ENCODE results near the gene FAF1. TPM values are rescaled to one million over a fixed set of nuclear protein-coding genes. Genes with fewer than 3 reads are reported as not detected.
"Not testable (repeated sequence)": the region's sequence is repeated elsewhere in the genome, so short reads cannot be mapped to it uniquely, and the experiment has no call there.

The FAF1 gene
- total RNA-seq, 1 donor from 2014 or later = 21.2 TPM

DNA sequence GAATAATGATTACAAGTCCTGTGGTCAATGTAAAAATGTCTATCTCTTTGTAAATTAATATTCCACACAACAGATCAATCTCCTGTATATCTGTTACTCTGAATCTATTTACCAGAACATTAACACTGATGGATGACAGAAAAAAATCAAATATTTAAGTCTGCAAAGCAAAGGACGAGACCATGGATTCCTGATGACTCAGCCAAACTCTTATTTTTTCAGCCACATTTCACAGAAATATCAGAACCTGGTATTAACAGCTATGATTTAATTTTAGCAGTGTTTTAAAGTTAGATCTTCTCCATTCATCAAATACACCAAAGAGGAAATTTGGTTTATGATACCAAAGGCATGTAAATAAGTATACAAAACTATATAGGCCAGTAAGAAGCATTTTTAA, 46.1 kb downstream of the FAF1 start:
- DNase-seq (ENCODE audit: low read depth in 2 of 2) = no peak

DNA sequence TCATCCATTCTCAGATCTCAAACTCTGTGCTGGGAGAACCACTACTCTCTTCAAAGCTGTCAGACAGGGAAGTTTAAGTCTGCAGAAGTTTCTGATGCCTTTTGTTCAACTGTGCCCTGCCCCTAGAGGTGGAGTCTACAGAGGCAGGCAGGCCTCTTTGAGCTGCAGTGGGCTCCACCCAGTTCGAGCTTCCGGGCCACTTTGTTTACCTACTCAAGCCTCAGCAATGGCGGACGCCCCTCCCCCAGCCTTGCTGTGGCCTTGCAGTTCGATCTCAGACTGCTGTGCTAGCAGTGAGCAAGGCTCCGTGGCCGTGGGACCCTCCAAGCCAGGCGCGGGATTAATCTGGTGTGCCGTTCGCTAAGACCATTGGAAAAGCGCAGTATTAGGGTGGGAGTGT, 49.7 kb downstream of the FAF1 start:
- not testable (repeated sequence) for DNase-seq (ENCODE audit: low read depth in 2 of 2)

DNA sequence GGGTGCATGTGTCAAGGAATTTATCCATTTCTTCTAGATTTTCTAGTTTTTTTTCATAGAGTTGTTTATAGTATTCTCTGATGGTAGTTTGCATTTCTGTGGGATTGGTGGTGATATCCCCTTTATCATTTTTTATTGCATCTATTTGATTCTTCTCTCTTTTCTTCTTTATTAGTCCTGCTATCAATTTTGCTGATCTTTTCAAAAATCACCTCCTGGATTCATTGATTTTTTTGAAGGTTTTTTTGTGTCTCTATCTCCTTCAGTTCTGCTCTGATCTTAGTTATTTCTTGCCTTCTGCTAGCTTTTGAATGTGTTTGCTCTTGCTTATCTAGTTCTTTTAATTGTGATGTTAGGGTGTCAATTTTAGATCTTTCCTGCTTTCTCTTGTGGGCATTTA, 52.5 kb downstream of the FAF1 start:
- DNase-seq (ENCODE audit: low read depth in 2 of 2) = not testable (repeated sequence)

DNA sequence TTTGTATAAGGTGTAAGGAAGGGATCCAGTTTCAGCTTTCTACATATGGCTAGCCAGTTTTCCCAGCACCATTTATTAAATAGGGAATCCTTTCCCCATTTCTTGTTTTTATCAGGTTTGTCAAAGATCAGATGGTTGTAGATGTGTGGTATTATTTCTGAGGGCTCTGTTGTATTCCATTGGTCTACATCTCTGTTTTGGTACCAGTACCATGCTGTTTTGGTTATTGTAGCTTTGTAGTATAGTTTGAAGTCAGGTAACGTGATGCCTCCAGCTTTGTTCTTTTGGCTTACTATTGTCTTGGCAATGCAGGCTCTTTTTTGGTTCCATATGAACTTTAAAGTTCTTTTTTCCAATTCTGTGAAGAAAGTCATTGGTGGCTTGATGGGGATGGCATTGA, 54.0 kb downstream of the FAF1 start:
- DNase-seq (ENCODE audit: low read depth in 2 of 2) = not testable (repeated sequence)

DNA sequence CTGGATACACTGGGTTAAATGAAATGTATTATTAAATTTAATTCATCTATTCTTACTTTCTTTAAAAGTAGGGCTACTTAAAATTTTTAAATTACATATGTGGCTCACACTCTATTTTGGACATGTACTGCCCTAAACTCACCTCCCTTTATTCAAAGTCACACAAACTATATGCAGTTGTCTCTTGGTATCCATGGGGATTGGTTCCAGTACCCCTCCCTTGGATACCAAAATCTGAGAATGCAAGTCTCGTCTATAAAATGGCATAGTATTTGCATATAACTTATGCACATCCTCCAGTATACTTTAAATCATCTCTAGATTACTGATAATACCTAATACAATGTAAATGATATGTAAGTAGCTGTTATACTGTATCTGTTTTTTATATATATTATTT, 57.6 kb downstream of the FAF1 start:
- DNase-seq (ENCODE audit: low read depth in 2 of 2) = no peak

DNA sequence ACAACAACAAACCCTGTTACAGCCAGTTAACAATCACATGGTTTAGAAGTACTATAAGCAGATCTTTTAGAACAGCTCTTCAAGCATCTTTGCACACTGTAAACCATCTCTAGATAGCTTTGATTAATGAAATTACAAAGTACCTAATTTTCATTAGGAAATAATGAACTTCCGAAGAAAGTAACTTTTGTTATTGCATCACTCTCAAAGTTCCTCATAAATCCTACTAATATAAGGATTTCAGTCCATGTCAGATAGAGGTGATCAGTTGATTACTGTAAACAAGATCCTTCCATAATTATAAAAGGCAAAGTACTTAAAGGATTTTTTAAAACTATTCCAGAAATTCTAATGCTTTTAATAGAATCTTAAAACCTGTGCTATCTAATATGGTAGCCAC, 58.2 kb downstream of the FAF1 start:
- no peak for DNase-seq (ENCODE audit: low read depth in 2 of 2)

DNA sequence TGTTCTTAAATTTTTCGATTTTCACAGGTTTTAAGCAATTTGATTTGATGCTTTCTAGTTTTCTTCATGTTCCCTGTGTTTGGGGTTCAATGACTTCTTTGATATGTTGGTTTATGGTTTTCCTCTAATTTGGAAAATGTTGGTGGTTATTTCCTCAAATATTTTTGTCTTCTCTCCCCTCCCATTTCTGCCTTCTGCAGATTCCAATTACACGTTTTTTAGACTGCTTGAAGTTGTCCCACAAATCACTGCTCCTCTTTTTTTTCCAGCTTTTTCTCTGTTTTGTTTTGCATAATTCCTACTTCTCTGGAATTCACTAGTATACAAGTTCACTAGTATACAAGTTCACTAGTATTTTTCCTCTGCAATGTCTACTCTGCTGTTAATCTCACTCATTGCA, 61.3 kb downstream of the FAF1 start:
- no peak for DNase-seq (ENCODE audit: low read depth in 2 of 2)

DNA sequence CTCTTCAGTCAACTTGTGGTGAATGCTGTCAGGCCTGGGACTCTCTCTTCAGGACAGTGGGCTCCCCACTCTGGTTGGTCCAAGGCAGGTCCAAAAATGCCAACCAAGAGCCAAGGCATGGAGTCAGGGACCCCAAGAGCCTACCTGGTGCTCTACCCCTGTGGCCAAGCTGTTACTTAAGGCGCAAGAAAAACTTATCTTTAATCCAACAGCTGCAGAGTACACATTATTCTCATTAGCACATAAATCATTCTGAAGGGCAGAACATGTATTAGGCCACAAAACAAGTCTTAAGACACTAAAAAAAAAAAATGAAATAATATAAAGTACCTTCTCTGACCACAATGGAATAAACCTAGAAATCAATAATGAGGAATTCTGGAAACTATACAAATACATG, 65.7 kb downstream of the FAF1 start:
- DNase-seq (ENCODE audit: low read depth in 2 of 2) = no peak

DNA sequence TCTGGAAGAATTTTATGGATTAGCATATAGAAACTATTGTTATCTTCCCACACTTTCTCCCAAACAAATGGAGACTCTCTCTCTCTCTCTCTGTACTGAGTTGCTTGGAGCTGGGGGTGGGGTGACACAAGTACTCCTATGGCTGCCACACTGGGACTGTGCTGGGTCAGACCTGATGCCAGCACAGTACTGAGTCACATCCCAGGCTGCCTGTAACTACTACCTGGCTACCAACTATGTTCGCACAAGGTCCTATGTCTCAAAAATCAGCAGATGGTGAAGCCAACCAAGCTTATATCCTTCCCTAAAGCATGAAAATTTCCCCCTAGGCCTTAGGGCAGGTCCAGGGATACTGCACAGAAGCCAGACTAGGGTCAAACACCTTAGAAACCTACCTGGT, 66.6 kb downstream of the FAF1 start:
- DNase-seq (ENCODE audit: low read depth in 2 of 2) = no peak

DNA sequence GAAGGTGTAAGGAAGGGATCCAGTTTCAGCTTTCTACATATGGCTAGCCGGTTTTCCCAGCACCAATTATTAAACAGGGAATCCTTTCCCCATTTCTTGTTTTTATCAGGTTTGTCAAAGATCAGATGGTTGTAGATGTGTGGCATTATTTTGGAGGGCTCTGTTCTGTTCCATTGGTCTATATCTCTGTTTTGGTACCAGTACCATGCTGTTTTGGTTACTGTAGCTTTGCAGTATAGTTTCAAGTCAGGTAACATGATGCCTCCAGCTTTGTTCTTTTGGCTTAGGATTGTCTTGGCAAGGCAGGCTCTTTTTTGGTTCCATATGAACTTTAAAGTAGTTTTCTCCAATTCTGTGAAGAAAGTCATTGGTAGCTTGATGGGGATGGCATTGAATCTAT, 72.5 kb downstream of the FAF1 start:
- DNase-seq (ENCODE audit: low read depth in 2 of 2) = not testable (repeated sequence)

DNA sequence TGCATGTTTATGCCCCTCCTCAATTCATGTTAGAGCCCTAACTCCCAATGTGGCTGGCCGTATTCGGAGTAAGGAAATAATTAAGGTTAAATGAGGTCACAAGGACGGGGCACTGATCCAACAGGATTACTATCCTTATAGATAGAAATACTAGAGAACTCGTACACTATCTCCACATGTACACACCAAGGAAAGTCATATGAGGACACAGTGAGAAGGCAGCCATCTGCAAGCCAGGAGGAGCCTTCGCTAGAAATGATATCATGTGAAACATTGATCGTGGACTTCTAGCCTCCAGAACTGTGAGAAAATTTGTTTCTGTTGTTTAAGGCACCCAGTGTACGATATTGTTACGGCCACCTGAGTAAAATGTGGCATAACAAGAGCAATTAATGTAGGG, 79.7 kb downstream of the FAF1 start:
- DNase-seq (ENCODE audit: low read depth in 2 of 2) = no peak

DNA sequence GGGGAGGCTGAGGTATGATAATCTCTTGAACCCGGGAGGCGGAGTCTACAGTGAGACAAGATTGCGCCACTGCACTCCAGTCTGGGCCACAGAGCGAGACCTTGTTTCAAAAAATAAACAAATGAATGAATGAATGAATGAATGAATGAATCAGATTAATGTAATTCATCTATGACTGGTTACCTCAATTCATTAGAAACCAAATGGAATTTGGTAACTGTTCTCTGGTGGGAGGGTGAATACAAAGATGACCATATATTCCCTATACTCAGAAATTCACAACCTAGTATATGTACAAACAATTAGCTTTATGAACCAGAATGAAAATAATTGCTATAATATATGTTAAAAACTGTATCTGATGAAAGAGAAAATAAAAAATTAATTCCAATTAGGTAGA, 80.9 kb downstream of the FAF1 start:
- DNase-seq (ENCODE audit: low read depth in 2 of 2) = no peak

DNA sequence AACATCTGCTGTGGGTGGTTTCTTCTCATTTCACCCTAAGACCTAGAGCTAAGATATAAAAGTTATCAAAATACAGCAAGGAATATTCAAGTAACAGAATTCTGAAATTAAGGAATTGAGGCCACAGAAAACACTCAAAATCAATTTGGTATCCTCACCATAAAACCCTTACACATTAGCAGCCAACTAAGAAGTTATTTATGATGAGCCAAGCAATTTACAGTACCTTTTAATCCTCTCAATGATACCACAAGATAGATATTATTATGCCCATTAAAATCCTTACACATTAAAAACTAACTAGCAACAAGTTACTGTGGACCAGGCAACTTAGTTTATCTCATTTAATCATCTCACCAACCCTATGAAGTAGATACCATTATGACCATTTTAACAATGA, 81.6 kb downstream of the FAF1 start:
- DNase-seq (ENCODE audit: low read depth in 2 of 2) = no peak

DNA sequence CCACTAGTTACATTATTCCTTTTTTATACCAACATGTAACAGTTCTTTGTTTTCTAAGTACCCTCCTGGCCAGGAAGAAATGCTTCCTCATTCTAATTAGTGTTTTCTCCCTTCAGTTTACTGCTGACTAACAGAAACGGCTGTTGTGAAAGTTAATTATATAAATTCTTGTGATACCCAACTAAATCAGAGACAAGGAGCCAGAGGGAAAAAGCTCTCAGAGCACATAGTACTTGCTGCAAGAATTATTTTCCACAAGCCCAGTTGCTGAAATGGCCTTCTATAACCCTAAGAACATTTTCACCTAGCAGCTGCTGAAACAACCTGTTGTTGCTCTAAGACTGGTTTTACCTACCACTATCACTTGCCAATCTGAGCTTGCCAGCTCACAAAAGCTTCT, 82.4 kb downstream of the FAF1 start:
- no peak for DNase-seq (ENCODE audit: low read depth in 2 of 2)

DNA sequence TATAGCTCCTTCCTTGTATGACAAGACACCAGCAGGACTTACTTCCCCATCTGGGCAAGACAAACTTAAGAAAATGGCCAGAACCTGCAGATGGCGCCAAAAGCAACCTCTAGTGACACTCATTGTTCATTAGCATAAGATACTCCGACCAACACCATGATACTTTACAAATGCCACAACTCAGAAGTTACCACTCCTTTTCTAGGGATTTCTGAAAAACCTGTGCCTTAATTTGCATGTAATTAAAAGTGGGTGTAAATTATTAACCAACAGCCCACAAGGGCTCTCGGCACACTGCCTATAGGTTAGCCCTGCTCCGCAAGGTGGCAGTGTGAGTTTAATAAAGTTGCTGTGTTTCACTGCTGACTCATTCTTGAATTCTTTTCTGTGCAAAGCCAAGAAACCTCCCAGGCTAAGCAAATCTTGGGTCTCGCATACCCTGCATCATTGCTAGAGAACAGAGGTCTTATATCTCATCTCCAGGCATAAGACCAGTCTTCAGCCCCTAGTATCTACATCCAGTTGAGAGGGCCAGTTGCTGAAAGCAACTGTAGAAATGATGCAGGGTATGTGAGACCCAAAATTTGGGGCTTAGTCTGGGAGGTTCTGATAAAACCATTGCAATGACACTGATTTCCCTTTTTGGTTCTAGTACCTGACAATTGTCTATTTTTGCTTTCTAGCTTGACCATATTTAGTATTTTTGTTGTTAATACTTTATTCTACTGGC, 86.4 kb downstream of the FAF1 start:
- peak; percentile 30 to 69 for DNase-seq (ENCODE audit: low read depth in 2 of 2)

DNA sequence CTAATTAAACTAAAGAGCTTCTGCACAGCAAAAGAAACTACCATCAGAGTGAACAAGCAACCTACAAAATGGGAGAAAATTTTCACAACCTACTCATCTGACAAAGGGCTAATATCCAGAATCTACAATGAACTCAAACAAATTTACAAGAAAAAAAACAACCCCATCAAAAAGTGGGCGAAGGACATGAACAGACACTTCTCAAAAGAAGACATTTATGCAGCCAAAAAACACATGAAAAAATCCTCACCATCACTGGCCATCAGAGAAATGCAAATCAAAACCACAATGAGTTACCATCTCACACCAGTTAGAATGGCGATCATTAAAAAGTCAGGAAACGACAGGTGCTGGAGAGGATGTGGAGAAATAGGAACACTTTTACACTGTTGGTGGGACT, 95.2 kb downstream of the FAF1 start:
- DNase-seq (ENCODE audit: low read depth in 2 of 2) = not testable (repeated sequence)

DNA sequence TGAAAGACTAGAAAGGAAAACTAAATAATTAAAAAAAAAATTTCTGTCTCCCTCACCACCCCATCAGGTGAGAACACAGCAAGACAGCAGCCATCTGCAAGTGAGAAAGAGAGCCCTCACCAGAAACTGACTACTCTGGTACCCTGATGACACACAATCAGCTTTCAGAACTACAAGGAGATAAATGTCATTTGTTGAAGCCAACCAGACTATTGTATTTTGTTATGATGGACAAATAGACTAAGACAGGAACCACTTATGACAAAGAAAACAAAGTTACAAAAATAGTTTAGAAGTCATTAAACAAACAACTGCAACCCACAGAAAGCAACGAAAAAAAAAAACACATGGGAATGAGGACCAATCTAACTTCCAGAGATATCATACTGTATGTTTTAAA, 98.3 kb downstream of the FAF1 start:
- peak; percentile 9 to 37 for DNase-seq (ENCODE audit: low read depth in 2 of 2)

DNA sequence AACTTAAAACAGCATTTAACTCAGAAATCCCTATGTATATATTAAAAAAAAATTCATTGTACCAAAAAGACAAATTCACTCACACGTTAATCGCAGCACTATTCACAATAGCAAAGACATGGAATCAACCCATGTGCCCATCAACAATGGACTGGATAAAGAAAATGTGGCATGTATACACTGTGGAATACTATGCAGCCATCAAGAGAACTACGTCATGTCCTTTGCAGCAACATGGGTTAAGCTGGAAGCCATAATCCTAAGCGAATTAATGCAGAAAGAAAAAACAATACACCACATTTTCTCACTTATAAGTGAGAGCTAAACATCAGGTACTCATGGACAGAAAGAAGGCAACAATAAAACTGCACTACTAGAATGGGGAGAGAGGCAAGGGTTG, 99.4 kb downstream of the FAF1 start:
- DNase-seq (ENCODE audit: low read depth in 2 of 2) = no peak

DNA sequence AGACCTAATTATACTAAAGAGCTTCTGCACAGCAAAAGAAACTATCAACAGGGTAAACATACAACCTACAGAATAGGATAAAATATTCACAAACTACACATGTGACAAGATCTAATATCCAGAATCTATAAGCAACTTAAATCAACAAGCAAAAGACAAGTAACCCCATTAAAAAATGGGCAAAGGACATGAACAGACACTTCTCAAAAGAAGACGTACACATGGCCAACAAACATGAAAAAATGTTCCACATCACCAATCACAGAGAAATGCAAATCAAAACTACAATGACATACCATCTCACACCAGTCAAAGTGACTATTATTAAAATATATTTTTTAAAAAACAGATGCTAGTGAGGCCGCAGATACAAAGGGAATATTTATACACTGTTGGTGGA, 99.8 kb downstream of the FAF1 start:
- no peak for DNase-seq (ENCODE audit: low read depth in 2 of 2)

DNA sequence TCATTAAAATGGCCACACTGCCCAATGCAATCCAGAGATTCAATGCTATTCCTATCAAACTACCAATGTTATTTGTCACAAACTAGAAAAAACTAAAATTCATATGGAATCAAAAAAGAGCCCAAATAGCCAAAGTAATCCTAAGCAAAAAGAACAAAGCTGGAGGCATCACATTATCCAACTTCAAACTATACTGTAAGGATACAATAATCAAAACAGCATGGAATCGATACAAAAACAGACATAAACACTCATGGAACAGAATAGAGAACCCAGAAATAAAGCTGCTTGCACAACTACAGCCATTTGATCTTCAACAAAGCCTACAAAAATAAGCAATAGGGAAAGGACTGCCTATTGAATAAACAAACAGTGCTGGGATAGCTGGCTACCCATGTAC, 100.4 kb downstream of the FAF1 start:
- no peak for DNase-seq (ENCODE audit: low read depth in 2 of 2)

DNA sequence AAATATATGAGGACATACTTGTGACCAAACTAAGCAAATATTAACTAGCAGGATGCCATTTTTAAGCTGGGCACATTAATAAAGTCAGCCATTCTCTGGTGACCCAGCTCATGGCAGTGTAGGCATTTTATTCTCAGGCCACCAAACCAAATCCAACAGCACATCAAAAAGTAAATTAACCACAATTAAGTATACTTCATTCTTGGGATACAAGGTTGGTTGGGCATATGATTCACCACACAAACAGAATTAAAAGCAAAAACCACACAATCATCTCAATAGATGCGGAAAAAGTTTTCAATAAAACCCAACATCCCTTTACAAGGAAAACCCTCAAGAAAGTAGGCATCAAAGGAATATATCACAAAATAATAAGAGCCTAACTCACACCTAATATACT, 101.3 kb downstream of the FAF1 start:
- no peak for DNase-seq (ENCODE audit: low read depth in 2 of 2)

DNA sequence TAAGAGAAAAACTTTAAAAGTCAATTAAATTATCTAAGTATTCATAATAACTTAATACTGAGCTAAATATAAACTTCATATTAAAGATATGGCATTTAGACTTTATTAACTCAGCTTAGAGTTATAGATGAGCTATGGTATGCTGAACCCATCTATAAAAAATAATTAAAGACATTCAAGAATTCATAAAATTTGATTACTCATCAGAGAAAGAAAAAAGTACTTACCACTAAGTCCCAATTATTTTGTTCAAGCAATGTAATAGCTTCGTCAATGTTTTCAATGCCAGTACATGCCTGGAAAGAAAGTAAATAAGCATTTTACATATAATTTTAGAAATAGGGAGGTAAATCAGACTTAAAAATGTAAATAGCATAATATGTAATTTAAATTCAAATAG, 102.4 kb downstream of the FAF1 start:
- no peak for DNase-seq (ENCODE audit: low read depth in 2 of 2)

DNA sequence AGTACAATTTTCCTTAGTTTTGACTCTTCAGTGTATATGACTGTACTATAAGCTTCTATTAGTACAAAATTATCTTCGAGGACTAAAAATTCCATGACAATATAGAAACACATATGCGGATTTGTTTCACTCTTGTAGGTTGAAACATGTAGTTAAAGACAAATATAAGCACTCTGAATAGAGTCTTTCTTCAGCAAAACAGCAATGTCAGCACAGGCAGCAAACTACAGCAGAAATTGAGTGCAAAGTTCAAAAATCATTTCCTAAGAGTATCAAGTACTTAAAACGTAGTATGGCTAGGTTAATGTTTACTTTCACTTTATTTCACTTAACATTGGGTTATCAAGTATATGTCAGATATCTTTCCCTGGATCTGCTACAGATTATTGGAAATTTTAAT, 106.7 kb downstream of the FAF1 start:
- DNase-seq (ENCODE audit: low read depth in 2 of 2) = peak; percentile 2 to 25

DNA sequence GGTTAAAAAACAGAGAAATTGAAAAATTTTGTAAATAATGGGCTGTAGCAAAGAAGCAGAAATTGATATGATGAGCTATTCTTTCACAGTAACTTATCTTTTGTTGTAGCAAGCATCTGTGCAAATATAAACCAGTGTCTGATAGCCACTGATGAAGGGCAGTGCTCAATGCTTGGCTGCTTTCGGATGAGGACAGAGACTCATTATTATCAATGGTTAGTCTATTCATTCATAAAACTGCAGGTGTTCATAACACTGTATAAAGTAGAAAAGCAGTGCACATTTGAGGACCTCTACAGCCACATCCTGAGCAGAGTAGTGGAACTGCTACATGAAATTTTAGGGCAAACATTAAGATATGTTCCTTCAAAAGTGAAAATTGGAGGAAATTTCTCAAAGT, 107.2 kb downstream of the FAF1 start:
- no peak for DNase-seq (ENCODE audit: low read depth in 2 of 2)
